IMR-90 (cell line): Measurements from ENCODE around the gene PHAX. TPM values are rescaled to one million over a fixed set of nuclear protein-coding genes. Genes with fewer than 3 reads are reported as not detected.

Source experiments
- ATAC-seq: fragments of 200-7000 bp; cut with Tn5 transposase; 2 replicates; pipeline ENCODE4 v1.9.1; 2020; ENCODE audit warnings: low read depth, mild to moderate bottlenecking, moderate library complexity
- BruUV-seq: library from RNA; stranded (reverse); fragments of 400-500 nt; replicated peaks from 2 replicates; lab custom pipeline; 2021; lab: Mats Ljungman, UMichigan
- CTCF ChIA-PET: fragments of 300-600 bp; formaldehyde crosslinking; extraction: SDS; loops from one replicate; lab custom pipeline; 2021; ENCODE audit warnings: antibody characterized with exemption; lab: Yijun Ruan, JAX
- POLR2A ChIA-PET: fragments of 300-600 bp; sonication (Branson Sonifier 250); formaldehyde crosslinking; loops from one replicate; lab custom pipeline; 2022; ENCODE audit warnings: antibody characterized with exemption; ENCODE audit not compliant: unreplicated experiment; lab: Charles Lee
- DNase-seq: peaks from one replicate; pipeline ENCODE4 v3.0.0; 2013
- H2AFZ ChIP-seq: replicated peaks from 2 replicates; pipeline ENCODE3; 2013; ENCODE audit warnings: low read length, mild to moderate bottlenecking; ENCODE audit not compliant: poor library complexity
- H2AK5ac ChIP-seq: 2 replicates; pipeline ENCODE4 v1.6.1; 2013; ENCODE audit warnings: low read depth, low read length, inconsistent platforms
- H2AK9ac ChIP-seq: replicated peaks from 2 replicates; pipeline ENCODE3; 2013; ENCODE audit warnings: mild to moderate bottlenecking, low read depth, low read length, moderate library complexity; ENCODE audit not compliant: poor library complexity
- H2BK120ac ChIP-seq: 2 replicates; pipeline ENCODE4 v1.6.1; 2013; ENCODE audit warnings: low read depth, low read length, inconsistent platforms
- H2BK15ac ChIP-seq: 3 replicates; pipeline ENCODE4 v1.6.1; 2013; ENCODE audit warnings: low read depth, low read length, inconsistent platforms
- H2BK20ac ChIP-seq: 2 replicates; pipeline ENCODE4 v1.6.1; 2013; ENCODE audit warnings: low read depth, mild to moderate bottlenecking, inconsistent platforms, low read length, moderate library complexity
- H2BK5ac ChIP-seq: 2 replicates; pipeline ENCODE4 v1.6.1; 2013; ENCODE audit warnings: mild to moderate bottlenecking, low read depth, low read length, inconsistent platforms; ENCODE audit not compliant: poor library complexity, severe bottlenecking
- H3K14ac ChIP-seq: replicated peaks from 2 replicates; pipeline ENCODE4 v1.6.1; 2013; ENCODE audit warnings: low read depth, low read length, inconsistent platforms
- H3K18ac ChIP-seq: 2 replicates; pipeline ENCODE4 v1.6.1; 2013; ENCODE audit warnings: low read depth, low read length, control low read depth
- H3K23ac ChIP-seq: 2 replicates; pipeline ENCODE4 v1.6.1; 2013; ENCODE audit warnings: low read depth, low read length, inconsistent platforms
- H3K27ac ChIP-seq: 2 replicates; pipeline ENCODE4 v1.5.1; 2013; ENCODE audit warnings: mild to moderate bottlenecking, control low read depth, low read length; ENCODE audit not compliant: insufficient read depth
- H3K27me3 ChIP-seq: 2 replicates; pipeline ENCODE4 v1.6.1; 2013; ENCODE audit warnings: low read length; ENCODE audit not compliant: control insufficient read depth, insufficient read depth
- H3K36me3 ChIP-seq: 2 replicates; pipeline ENCODE4 v1.6.1; 2013; ENCODE audit warnings: low read length, mixed read lengths; ENCODE audit not compliant: control insufficient read depth, insufficient read depth
- H3K4ac ChIP-seq: 2 replicates; pipeline ENCODE4 v1.6.1; 2013; ENCODE audit warnings: low read depth, low read length, inconsistent platforms
- H3K4me1 ChIP-seq: 2 replicates; pipeline ENCODE4 v1.6.1; 2013; ENCODE audit warnings: low read length, mixed read lengths; ENCODE audit not compliant: control insufficient read depth, insufficient read depth
- H3K4me2 ChIP-seq: 2 replicates; pipeline ENCODE4 v1.6.1; 2013; ENCODE audit warnings: low read depth, mild to moderate bottlenecking, control low read depth, low read length, moderate library complexity
- H3K4me3 ChIP-seq: 2 replicates; pipeline ENCODE4 v1.5.1; 2013; ENCODE audit warnings: low read depth, mild to moderate bottlenecking, control low read depth, low read length, moderate library complexity; ENCODE audit not compliant: insufficient read depth
- H3K56ac ChIP-seq: 2 replicates; pipeline ENCODE4 v1.6.1; 2013; ENCODE audit warnings: low read length, inconsistent platforms; ENCODE audit not compliant: insufficient read depth; ENCODE audit errors: extremely low read depth
- H3K79me1 ChIP-seq, 2 experiments: 2 replicates each; pipeline ENCODE4 v1.6.1; 2013; ENCODE audit warnings: low read length in 2 of 2, inconsistent platforms in 1 of 2, low read depth in 1 of 2
- H3K9ac ChIP-seq: 2 replicates; pipeline ENCODE4 v1.6.1; 2013; ENCODE audit warnings: low read depth, low read length, control low read depth
- H3K9me1 ChIP-seq: 2 replicates; pipeline ENCODE4 v1.6.1; 2013; ENCODE audit warnings: low read length, inconsistent platforms; ENCODE audit not compliant: insufficient read depth
- H3K9me3 ChIP-seq: 2 replicates; pipeline ENCODE4 v1.6.1; 2013; ENCODE audit warnings: low read length; ENCODE audit not compliant: control insufficient read depth, insufficient read depth
- H4K20me1 ChIP-seq: 2 replicates; pipeline ENCODE4 v1.6.1; 2013; ENCODE audit warnings: low read length, inconsistent platforms; ENCODE audit not compliant: insufficient read depth
- H4K5ac ChIP-seq: 2 replicates; pipeline ENCODE4 v1.6.1; 2013; ENCODE audit warnings: mild to moderate bottlenecking, low read depth, low read length, control low read depth
- H4K8ac ChIP-seq, 2 experiments: 2 replicates each; pipeline ENCODE4 v1.6.1; 2013; ENCODE audit warnings: low read depth in 2 of 2, low read length in 2 of 2, control low read depth in 1 of 2, inconsistent platforms in 1 of 2
- H4K91ac ChIP-seq: 2 replicates; pipeline ENCODE4 v1.6.1; 2013; ENCODE audit warnings: low read depth, low read length, inconsistent platforms; ENCODE audit not compliant: insufficient read depth
- CEBPB ChIP-seq: IDR thresholded peaks from 2 replicates; pipeline ENCODE4 v1.6.1; 2012; ENCODE audit warnings: low read depth, low read length, improper control_type of control experiment
- MAFK ChIP-seq: IDR thresholded peaks from 2 replicates; pipeline ENCODE4 v1.6.1; 2012; ENCODE audit warnings: low read depth, low read length, improper control_type of control experiment
- RAD21 ChIP-seq: IDR thresholded peaks from 2 replicates; pipeline ENCODE4 v1.6.1; 2012; ENCODE audit warnings: low read length, improper control_type of control experiment
- SMC3 ChIP-seq: fragments of 150-350 bp; IDR thresholded peaks from 2 replicates; pipeline ENCODE4 v1.6.1; 2016; ENCODE audit warnings: low read depth, mild to moderate bottlenecking, antibody characterized with exemption, low read length, moderate library complexity
- WGBS, 2 experiments: methylation state at CpG; one replicate each; pipeline versions ENCODE4 v1.1.5 to v1.1.7; 2013; ENCODE audit warnings: missing lambda C conversion rate in 2 of 2; ENCODE audit not compliant: insufficient read length in 1 of 2; ENCODE audit errors: extremely low coverage in 2 of 2; 5-methylcytosine and 5-hydroxymethylcytosine counted together
- dilution Hi-C: fragments of 300-500 bp; cut with HindIII; formaldehyde crosslinking; loops from one replicate; pipeline ENCODE4 v1.14.3; 2018; ENCODE audit warnings: low sequenced_read_pairs; ENCODE audit not compliant: unreplicated experiment
- in situ Hi-C: fragments of 300-500 bp; cut with MboI; formaldehyde crosslinking; loops from 3 replicates; pipeline ENCODE4 v1.14.3; 2019; ENCODE audit warnings: low sequenced_read_pairs, inconsistent platforms, mixed read lengths
- intact Hi-C: fragments of 100-400 bp; cut with micrococcal nuclease; formaldehyde crosslinking; loops from 2 replicates; pipeline ENCODE4 v1.10.0; 2022
- polyA plus RNA-seq, 3 experiments: library from polyadenylated mRNA; depleted of rRNA; stranded (reverse); fragments of >200 nt; gene quantifications; 2 replicates each; pipeline ENCODE4 v1.2.3, GENCODE V29; 2012; ENCODE audit warnings: low replicate concordance in 1 of 3
- total RNA-seq: library from RNA; depleted of rRNA; stranded (reverse); fragments of >200 nt; gene quantifications from 2 replicates; pipeline ENCODE4 v1.2.3, GENCODE V29; 2012

Gene PHAX
- total and polyA plus RNA-seq, 2 of the 4 experiments (the other 2 are of a cell fraction) = 32.5 to 46.4 TPM

- Histone ChIP-seq H3K79me1 (no peaks in the 10 kb centered on the region), H2BK120ac (no peak overlapping the region), H2AK5ac (no peak overlapping the region), H2AK9ac (no peak overlapping the region), H3K9ac (no peak overlapping the region), H3K36me3 (peaks cover 23% of the 10 kb centered on the region), H3K4me3 (no peak overlapping the region), H2AFZ (no peak overlapping the region), H3K14ac (no peak overlapping the region), H2BK5ac (no peak overlapping the region), H3K4ac (no peak overlapping the region), H4K20me1 (no peaks in the 10 kb centered on the region), H3K27me3 (no peaks in the 10 kb centered on the region), H3K23ac (no peak overlapping the region), H3K9me3 (no peaks in the 10 kb centered on the region), H3K9me1 (no peaks in the 10 kb centered on the region), H4K8ac (no peak overlapping the region), H4K5ac (no peak overlapping the region), H3K18ac (no peak overlapping the region), H2BK20ac (no peak overlapping the region), H3K56ac (no peak overlapping the region), H3K4me2 (no peak overlapping the region), H2BK15ac (no peak overlapping the region), H3K27ac (no peak overlapping the region), H4K91ac (no peak overlapping the region), H3K4me1 (no peaks in the 10 kb centered on the region)
- ATAC-seq (no peak), DNase-seq (no peak)
- POLR2A ChIA-PET = no interaction called here
- in situ Hi-C loops = no loop called here
- TF ChIP-seq MAFK (no peak), RAD21 (no peak), CEBPB (no peak), SMC3 (no peak)
- dilution Hi-C loops = no loop called here
- intact Hi-C loops = no loop called here
- no TSS peak for BruUV-seq
- CTCF ChIA-PET = no interaction called here
- 90% methylated on average over 2 of the region's 10 CpGs; no CpG with 5 or more reads in 1 of the 2 experiments for WGBS, 2 experiments
These were observed 25.1 kb upstream of the PHAX start for GRCh38 chr5:126575644-126576043.
